Cardiac muscle cell (in vitro differentiated cells and primary cell): ENCODE data around the gene GINS3. TPM values are rescaled to one million over a fixed set of nuclear protein-coding genes. Genes with fewer than 3 reads are reported as not detected.

ENCODE experiments used
- DNase-seq, 2 donors: peaks; one replicate each; pipeline versions ENCODE4 v3.0.0 to v3.0.0-alpha.2; 2010 to 2017; ENCODE audit warnings: low read depth in 1 of 2, low spot score in 1 of 2
- H3K27ac ChIP-seq: fragments of 200-600 bp; sonication (generic); 2 replicates; pipeline ENCODE4 v1.5.1; 2016
- H3K27me3 ChIP-seq: fragments of 200-600 bp; sonication (generic); 2 replicates; pipeline ENCODE4 v1.6.0; 2016; ENCODE audit warnings: control low read depth
- H3K36me3 ChIP-seq: fragments of 200-600 bp; sonication (generic); 2 replicates; pipeline ENCODE4 v1.5.1; 2016; ENCODE audit warnings: control low read depth
- H3K4me1 ChIP-seq: fragments of 200-600 bp; sonication (generic); 2 replicates; pipeline ENCODE4 v1.8.1; 2017; ENCODE audit warnings: low read depth, mild to moderate bottlenecking, mixed run types
- H3K4me3 ChIP-seq: fragments of 200-600 bp; sonication (generic); 2 replicates; pipeline ENCODE4 v1.5.1; 2016; ENCODE audit warnings: mild to moderate bottlenecking
- H3K9me3 ChIP-seq: fragments of 200-600 bp; sonication (generic); 2 replicates; pipeline ENCODE4 v1.5.1; 2017; ENCODE audit warnings: low read depth, mild to moderate bottlenecking, control low read depth
- polyA plus RNA-seq: library from polyadenylated mRNA; unstranded; fragments of >200 nt; fragmentation: Nextera tagmentation; extraction: Ambion mirVana; gene quantifications from 2 replicates; pipeline ENCODE4 v1.2.1, GENCODE V29; 2016
- total RNA-seq: library from RNA; depleted of rRNA; stranded (reverse); fragments of >200 nt; gene quantifications from 2 replicates; pipeline ENCODE4 v1.2.3, GENCODE V29; 2016
- TF ChIP-seq, protein P1 (sequence below): IDR thresholded peaks from 2 replicates; pipeline ENCODE4 v1.5.1; 2012; ENCODE audit warnings: low read depth, mild to moderate bottlenecking, low read length

GINS3 gene
- total RNA-seq, result 2.1 and 9.3 TPM in 2 replicates
- 2.7 and 4.2 TPM in 2 replicates for polyA plus RNA-seq

DNA sequence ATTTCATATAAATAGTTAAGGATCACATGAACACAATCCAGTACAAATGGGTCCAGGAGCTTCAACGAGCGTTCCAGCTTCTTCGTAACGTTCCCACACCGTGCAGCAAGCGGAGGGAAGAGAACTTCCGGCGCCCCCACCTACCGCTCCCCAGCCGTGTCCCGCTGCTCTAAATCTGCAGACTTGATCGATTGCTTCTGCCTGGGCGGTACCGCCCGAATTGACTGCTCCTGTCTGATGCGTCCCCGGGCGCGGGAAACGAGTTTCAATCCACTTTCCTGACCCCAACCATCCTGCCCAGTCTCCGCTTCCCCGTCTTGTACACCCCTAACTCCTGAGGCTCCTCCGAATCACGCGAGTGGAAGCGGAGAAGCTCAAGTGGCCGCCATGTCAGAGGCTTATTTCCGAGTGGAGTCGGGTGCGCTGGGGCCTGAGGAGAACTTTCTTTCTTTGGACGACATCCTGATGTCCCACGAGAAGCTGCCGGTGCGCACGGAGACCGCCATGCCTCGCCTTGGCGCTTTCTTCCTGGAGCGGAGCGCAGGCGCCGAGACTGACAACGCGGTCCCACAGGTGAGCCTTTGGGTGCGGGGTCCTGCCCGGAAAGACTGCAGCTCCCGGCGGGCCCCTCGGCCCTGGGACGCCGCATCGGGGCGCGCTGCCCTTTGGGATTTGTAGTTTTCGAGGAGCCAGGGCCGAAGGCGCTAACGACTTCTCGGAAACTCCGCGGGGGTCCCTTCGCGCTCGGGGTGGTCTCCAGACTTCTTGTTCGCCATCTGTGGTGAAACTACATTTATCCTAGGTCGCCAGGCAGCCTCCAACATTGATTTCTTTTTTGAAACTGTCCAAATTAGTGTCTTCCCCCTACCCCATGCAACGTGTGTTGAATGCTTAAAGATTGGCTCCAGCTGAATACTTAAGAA lies at the start of gene GINS3:
TSS of gene GINS3 (plus strand) at position 257 of the 923 bp plus-strand sequence. CDS start at position 388, 131 bp downstream.
- Histone ChIP-seq H3K36me3 (no peaks in the 10 kb centered on the region), H3K9me3 (no peaks in the 10 kb centered on the region), H3K27me3 (peaks cover 21% of the 10 kb centered on the region), H3K4me1 (no peaks in the 10 kb centered on the region), H3K4me3 (peak within 1 kb of the TSS; percentile 72), H3K27ac (peak within 1 kb of the TSS; percentile 11)
- TF ChIP-seq, protein P1, sequence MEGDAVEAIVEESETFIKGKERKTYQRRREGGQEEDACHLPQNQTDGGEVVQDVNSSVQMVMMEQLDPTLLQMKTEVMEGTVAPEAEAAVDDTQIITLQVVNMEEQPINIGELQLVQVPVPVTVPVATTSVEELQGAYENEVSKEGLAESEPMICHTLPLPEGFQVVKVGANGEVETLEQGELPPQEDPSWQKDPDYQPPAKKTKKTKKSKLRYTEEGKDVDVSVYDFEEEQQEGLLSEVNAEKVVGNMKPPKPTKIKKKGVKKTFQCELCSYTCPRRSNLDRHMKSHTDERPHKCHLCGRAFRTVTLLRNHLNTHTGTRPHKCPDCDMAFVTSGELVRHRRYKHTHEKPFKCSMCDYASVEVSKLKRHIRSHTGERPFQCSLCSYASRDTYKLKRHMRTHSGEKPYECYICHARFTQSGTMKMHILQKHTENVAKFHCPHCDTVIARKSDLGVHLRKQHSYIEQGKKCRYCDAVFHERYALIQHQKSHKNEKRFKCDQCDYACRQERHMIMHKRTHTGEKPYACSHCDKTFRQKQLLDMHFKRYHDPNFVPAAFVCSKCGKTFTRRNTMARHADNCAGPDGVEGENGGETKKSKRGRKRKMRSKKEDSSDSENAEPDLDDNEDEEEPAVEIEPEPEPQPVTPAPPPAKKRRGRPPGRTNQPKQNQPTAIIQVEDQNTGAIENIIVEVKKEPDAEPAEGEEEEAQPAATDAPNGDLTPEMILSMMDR, result no peak
- DNase-seq, result peak; percentile 88 to 94

DNA sequence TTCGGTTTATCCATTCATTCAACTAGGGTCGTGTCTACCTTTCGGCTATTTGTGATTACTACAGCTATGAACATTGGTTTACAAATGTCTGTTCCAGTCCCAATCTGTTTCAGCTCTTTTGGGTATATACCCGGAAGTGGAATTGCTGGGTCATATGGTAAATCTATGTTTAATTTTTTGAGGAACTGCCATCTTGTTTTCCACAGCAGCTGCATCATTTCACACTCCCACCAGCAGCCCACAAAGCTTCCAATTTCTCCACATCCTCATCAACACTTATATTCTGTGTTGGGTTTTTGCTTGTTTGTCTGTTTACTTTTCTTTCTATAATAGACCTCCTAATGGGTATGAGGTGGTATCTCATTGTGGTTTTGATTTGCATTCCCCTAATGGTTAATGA lies 48.7 kb upstream of the GINS3 start:
- Histone ChIP-seq H3K4me1 (peaks cover 12% of the 10 kb centered on the region), H3K9me3 (no peaks in the 10 kb centered on the region), H3K27ac (no peak overlapping the region), H3K27me3 (no peaks in the 10 kb centered on the region), H3K36me3 (no peaks in the 10 kb centered on the region), H3K4me3 (no peak overlapping the region)
- TF ChIP-seq, protein P1, result no peak
- DNase-seq, result no peak

DNA sequence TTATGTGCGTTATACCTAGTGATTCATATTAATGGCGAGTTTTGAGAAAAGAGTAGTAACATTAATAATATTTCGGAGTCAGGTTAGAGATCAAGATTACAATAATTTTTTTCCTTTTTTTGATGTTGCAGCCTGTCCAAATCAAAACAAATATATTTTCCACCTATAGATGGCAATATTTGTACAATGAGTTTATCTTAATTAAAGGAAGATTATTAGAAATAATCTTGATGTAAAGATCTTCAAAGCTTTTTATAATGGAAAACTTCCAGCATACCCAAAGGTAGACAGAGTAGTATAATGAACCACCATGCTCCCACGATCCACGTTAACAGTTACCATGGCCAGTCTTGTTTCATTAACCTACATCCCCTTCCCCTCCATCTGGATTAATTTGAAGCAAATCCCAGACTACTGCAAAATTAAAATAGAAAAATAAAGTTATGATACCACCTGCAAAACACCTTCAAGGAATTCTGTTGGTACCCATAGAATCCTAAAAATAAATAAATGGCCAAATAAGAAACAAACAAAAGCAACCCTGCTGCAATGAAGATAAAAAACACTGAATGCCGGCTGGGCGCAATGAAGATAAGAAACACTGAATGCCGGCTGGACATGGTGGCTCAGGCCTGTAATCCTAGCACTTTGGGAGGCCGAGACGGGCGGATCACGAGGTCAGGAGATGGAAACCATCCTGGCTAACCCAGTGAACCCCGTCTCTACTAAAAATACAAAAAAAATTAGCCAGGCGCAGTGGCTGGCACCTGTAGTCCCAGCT lies 46.5 kb upstream of the GINS3 start:
- H3K4me3 ChIP-seq, result no peak overlapping the region
- peak in 1 of 2 donors; percentile 4 for DNase-seq
- no peaks in the 10 kb centered on the region for H3K27me3 ChIP-seq
- H3K27ac ChIP-seq, result no peak overlapping the region
- no peaks in the 10 kb centered on the region for H3K36me3 ChIP-seq
- no peaks in the 10 kb centered on the region for H3K9me3 ChIP-seq
- TF ChIP-seq, protein P1, result peak; percentile 25
- H3K4me1 ChIP-seq, result peaks cover 12% of the 10 kb centered on the region

DNA sequence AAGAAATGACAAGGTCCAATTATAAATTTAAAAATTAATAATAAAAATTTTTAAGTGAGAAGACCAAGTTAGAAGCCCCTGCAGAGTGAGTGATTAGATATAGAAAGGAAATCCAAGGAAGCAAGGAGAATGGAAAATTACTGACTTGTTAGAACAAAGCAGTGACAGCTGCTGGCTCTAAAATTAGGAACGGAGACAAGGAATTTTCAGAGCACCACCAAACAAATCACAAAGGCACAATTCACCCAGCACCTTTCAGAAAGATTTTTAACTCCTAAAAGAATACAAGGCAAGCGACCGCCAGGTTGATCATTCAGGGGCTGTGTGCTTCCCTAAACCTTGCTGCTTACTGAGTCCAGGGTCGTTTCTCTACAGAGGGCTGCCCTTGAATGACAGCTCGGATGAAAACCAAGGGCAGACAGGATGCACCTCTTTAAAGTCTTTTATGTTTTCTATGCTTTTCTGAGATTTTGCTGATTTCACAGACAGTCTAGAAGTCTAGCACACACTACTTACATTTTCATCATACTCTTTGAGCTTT lies 45.4 kb upstream of the GINS3 start:
- peak overlapping the region; percentile 53 for H3K27ac ChIP-seq
- H3K4me3 ChIP-seq, result no peak overlapping the region
- H3K9me3 ChIP-seq, result no peaks in the 10 kb centered on the region
- H3K36me3 ChIP-seq, result no peaks in the 10 kb centered on the region
- no peaks in the 10 kb centered on the region for H3K27me3 ChIP-seq
- H3K4me1 ChIP-seq, result peaks cover 12% of the 10 kb centered on the region
- TF ChIP-seq, protein P1, result no peak
- peak in 1 of 2 donors; percentile 27 for DNase-seq

DNA sequence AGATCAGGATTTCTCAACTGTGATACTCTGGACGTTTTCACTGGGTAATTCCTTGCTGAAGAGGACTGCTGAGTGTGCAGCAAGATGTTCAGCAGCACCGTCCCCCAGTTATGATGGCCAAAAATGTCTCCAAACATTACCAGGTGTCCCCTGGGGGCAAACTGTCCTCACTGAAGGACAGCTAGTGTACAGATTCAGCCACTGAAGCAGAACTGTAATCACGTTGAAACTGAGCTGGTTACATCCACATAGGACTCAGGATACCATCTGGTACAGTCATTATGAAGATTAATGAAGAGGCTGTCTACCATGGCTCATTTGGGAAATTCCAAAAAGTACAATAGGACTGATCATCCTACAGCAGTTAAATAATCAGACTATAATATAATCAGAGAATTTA lies 43.3 kb upstream of the GINS3 start:
- Histone ChIP-seq H3K27ac (no peak overlapping the region), H3K36me3 (no peaks in the 10 kb centered on the region), H3K9me3 (no peaks in the 10 kb centered on the region), H3K4me3 (no peak overlapping the region), H3K4me1 (peaks cover 12% of the 10 kb centered on the region), H3K27me3 (no peaks in the 10 kb centered on the region)
- DNase-seq, result no peak
- TF ChIP-seq, protein P1, result no peak
